Measurements from ENCODE around the gene CHRNB1.

Gene CHRNB1

GRCh38 chr17:7426896-7427489, 17.9 kb upstream of the CHRNB1 start:
- DNase-seq (ENCODE audit: low read depth), result no peak
- no peak overlapping the region for H3K4me3 ChIP-seq (ENCODE audit: low read depth, low read length)
- TF ChIP-seq CTCF (IDR thresholded peaks at IDR 0.05; ENCODE audit: low read depth, low read length, missing control alignments), result no peak
- in situ Hi-C loops (cut with HindIII; ENCODE audit: low sequenced_read_pairs), result no loop called here

- DNase-seq (ENCODE audit: low read depth), result no peak
- H3K4me3 ChIP-seq (ENCODE audit: low read depth, low read length), result no peak overlapping the region
- no peak for TF ChIP-seq CTCF (IDR thresholded peaks at IDR 0.05; ENCODE audit: low read depth, low read length, missing control alignments)
- in situ Hi-C loops (cut with HindIII; ENCODE audit: low sequenced_read_pairs), result no loop called here
Observed at GRCh38 chr17:7427549-7427948, 17.3 kb upstream of the CHRNB1 start.

- no peak for DNase-seq (ENCODE audit: low read depth)
- in situ Hi-C loops (cut with HindIII; ENCODE audit: low sequenced_read_pairs), result no loop called here
- H3K4me3 ChIP-seq (ENCODE audit: low read depth, low read length), result no peak within 1 kb of the TSS
- TF ChIP-seq CTCF (IDR thresholded peaks at IDR 0.05; ENCODE audit: low read depth, low read length, missing control alignments), result no peak
Observed at GRCh38 chr17:7428557-7428956, 16.3 kb upstream of the CHRNB1 start, which contains the start of gene SPEM3. TSS of gene SPEM3 (plus strand) at chr17:7428857. CDS start at chr17:7428903, 46 bp downstream.

- TF ChIP-seq CTCF (IDR thresholded peaks at IDR 0.05; ENCODE audit: low read depth, low read length, missing control alignments), result no peak
- DNase-seq (ENCODE audit: low read depth), result no peak
- H3K4me3 ChIP-seq (ENCODE audit: low read depth, low read length), result no peak overlapping the region
- in situ Hi-C loops (cut with HindIII; ENCODE audit: low sequenced_read_pairs), result loop anchor here (5.0 kb wide), 1 partner anchor 48 kb away; the partner anchor contains the start of gene ZBTB4
Observed at GRCh38 chr17:7429722-7430121, 15.1 kb upstream of the CHRNB1 start.

- no peak for DNase-seq (ENCODE audit: low read depth)
- in situ Hi-C loops (cut with HindIII; ENCODE audit: low sequenced_read_pairs), result loop anchor here (5.0 kb wide), 1 partner anchor 46 kb away; the partner anchor contains the start of gene ZBTB4
- no peak for TF ChIP-seq CTCF (IDR thresholded peaks at IDR 0.05; ENCODE audit: low read depth, low read length, missing control alignments)
- H3K4me3 ChIP-seq (ENCODE audit: low read depth, low read length), result no peak overlapping the region
Observed at GRCh38 chr17:7431231-7431630, 13.6 kb upstream of the CHRNB1 start.

GRCh38 chr17:7432296-7432695, 12.6 kb upstream of the CHRNB1 start:
- no peak overlapping the region for H3K4me3 ChIP-seq (ENCODE audit: low read depth, low read length)
- TF ChIP-seq CTCF (IDR thresholded peaks at IDR 0.05; ENCODE audit: low read depth, low read length, missing control alignments), result no peak
- no peak for DNase-seq (ENCODE audit: low read depth)
- in situ Hi-C loops (cut with HindIII; ENCODE audit: low sequenced_read_pairs), result loop anchor here (5.0 kb wide), 1 partner anchor 45 kb away; the partner anchor contains the start of gene ZBTB4

Measured in astrocyte of the cerebellum (primary cell).